ENCODE measurements around the gene NEDD1.

DNA sequence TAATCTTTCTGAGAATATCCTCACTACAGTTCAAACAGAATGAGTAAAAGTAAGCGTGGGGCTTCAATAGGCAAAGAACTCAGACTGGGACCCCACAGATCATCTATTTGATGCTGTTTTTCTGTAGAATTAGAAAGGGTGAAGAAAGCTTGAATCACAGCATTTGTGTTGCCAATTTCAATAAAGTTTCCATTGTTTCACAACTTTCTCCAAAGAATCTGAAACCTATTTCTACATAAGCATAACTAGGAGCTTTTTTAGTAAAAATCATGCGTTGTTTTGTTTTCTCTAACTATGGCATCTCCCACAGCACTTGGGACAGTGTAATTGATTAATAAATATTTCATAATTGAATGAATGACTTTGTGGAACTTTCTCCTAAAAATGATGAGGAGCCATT is 16.7 kb upstream of the NEDD1 start:
- no peak for TF ChIP-seq POLR2A (IDR thresholded peaks at IDR 0.05)
- TF ChIP-seq, protein P1, sequence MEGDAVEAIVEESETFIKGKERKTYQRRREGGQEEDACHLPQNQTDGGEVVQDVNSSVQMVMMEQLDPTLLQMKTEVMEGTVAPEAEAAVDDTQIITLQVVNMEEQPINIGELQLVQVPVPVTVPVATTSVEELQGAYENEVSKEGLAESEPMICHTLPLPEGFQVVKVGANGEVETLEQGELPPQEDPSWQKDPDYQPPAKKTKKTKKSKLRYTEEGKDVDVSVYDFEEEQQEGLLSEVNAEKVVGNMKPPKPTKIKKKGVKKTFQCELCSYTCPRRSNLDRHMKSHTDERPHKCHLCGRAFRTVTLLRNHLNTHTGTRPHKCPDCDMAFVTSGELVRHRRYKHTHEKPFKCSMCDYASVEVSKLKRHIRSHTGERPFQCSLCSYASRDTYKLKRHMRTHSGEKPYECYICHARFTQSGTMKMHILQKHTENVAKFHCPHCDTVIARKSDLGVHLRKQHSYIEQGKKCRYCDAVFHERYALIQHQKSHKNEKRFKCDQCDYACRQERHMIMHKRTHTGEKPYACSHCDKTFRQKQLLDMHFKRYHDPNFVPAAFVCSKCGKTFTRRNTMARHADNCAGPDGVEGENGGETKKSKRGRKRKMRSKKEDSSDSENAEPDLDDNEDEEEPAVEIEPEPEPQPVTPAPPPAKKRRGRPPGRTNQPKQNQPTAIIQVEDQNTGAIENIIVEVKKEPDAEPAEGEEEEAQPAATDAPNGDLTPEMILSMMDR (IDR thresholded peaks at IDR 0.05) = no peak

All from lower leg skin (tissue), 3 donors.